HG03442 (cell line): Measurements from ENCODE around the gene CATSPER1.

Source experiments
- ATAC-seq: cut with Tn5 transposase; IDR thresholded peaks from one replicate; pipeline ENCODE4 v1.9.1; 2021; ENCODE audit warnings: mild to moderate bottlenecking, moderate library complexity; ENCODE audit not compliant: unreplicated experiment

CATSPER1 gene

DNA sequence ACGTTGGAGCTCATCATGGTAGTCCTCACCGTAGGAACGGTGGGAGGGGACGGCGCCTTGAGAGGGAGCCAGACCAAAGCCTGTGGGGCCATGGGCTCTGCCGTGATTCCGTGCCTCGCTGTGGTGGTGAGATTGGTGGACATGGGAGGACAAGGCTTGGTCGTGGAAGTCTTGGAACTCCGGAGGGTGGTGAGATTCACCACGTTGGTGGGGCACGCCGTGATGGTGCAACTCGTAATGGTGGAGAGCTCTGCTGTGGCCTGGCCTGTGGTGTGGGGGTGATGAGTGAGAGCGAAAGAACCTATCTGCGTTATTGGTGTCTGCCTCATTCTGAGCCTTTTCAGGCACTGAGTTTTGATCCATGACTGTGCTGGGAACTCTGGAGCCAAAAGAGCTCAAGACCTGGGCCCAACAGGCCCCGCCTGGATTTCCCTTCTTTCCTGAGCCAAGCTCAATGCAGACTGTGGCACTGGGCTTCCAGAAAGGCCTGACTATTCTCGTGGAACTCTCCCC lies at the start of gene CATSPER1:
Gene CATSPER1 (minus strand): TSS at position 463 of the 513 bp plus-strand sequence. CDS start 100 bp downstream, at position 363.
- ATAC-seq = no peak

DNA sequence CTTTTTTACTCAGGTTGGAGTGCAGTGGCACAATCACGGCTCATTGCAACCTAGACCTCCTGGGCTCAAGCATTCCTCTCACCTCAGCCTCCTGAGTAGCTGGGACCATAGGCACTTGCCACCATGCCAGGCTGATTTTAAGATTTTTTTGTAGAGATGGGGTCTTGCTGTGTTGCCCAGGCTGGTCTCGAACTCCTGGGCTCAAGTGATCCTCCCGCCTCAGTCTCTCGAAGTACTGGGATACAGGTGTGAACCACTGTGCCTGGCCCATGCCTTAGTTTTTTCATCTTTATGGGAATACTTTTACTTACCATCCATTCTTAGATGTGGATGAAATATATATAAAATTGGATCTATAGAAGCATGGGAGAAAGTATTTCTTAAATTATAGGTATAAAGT lies 49.0 kb upstream of the CATSPER1 start:
- no peak for ATAC-seq

DNA sequence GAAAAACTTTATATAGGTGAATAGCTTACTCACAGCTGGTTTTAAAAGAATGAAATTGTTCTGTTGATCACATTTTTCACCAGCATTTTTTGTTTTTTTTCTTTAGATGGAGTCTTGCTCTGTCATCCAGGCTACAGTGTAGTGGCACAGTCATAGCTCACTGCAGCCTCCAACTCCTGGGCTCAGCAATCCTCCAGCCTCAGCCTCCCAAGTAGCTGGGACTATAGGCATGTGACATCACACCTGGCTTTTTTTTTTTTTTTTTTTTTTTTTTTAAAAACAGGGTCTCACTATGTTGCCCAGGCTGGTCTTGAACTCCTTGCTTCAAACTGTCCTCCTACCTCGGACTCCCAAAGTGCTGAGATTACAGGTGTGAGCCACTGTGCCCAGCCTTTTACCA lies 47.4 kb upstream of the CATSPER1 start:
- no peak for ATAC-seq

DNA sequence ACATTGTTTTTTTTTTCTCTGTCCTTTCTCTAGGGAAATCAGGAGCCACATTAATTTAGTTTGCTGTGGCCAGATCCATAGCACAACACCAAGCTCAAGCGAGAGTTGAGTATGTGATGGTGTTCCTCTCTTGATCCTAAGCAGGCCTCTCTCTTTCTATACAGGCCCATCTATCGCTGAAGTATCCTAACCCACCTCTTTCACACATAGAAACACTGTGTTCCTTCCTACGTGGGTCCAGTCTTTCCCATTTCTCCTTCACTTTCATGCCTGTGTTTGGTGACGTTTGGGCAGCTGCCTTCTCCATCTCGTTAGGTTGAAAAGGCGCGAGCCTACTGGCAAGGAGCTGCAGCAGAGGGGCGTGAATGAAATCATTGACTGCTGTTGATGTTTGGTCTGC lies 46.2 kb upstream of the CATSPER1 start:
- ATAC-seq = no peak

- no peak for ATAC-seq
Measured at GRCh38 chr11:66072081-66072480, 45.8 kb upstream of the CATSPER1 start.

- no peak for ATAC-seq
Measured at GRCh38 chr11:66071381-66071801, 45.1 kb upstream of the CATSPER1 start.

DNA sequence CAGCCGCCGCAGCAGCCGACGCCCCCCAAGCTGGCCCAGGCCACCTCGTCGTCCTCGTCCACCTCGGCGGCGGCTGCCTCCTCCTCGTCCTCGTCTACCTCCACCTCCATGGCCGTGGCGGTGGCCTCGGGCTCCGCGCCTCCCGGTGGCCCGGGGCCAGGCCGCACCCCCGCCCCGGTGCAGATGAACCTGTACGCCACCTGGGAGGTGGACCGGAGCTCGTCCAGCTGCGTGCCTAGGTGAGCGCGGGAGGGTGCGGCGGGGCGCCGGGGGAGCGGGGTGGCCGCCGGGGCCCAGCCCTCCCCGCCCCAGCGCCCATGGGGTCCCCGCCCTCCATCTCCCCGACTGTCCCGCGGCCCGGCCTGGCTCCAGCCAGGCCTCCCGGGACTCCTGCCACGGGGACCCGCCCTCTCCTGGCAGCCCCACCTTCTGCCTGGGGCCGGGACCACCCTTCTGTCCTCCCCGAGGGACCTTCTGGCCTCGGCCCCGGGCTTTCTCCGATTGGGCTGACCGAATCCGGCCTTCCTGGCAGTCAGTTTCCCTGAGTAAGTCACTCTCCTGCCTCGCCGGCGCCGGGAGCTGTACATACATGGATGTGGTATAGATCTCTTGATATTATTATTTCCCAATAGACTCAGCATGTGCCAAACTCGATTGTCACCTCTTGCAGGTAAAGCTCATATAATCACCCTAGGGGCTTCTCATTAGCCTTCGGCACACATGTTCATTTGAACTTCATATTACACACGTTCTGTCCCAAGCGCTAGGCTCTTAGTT lies 44.5 kb upstream of the CATSPER1 start:
- ATAC-seq = peak; percentile 12

GRCh38 chr11:66069715-66070603 lies 43.7 kb upstream of the CATSPER1 start, which contains the start of gene PACS1:
Gene PACS1, plus strand, starts transcription at chr11:66070272. Its CDS starts 215 bp downstream, at chr11:66070487.
- ATAC-seq = peak; percentile 37

GRCh38 chr11:66068923-66069714 lies 42.8 kb upstream of the CATSPER1 start:
- ATAC-seq = peak; percentile 38

GRCh38 chr11:66068154-66068821 lies 42.0 kb upstream of the CATSPER1 start:
- no peak for ATAC-seq

- ATAC-seq = no peak
Measured at GRCh38 chr11:66067640-66068039, 41.4 kb upstream of the CATSPER1 start.

- no peak for ATAC-seq
Measured at GRCh38 chr11:66066751-66067150, 40.5 kb upstream of the CATSPER1 start.

- no peak for ATAC-seq
Measured at GRCh38 chr11:66064571-66064970, 38.3 kb upstream of the CATSPER1 start.

DNA sequence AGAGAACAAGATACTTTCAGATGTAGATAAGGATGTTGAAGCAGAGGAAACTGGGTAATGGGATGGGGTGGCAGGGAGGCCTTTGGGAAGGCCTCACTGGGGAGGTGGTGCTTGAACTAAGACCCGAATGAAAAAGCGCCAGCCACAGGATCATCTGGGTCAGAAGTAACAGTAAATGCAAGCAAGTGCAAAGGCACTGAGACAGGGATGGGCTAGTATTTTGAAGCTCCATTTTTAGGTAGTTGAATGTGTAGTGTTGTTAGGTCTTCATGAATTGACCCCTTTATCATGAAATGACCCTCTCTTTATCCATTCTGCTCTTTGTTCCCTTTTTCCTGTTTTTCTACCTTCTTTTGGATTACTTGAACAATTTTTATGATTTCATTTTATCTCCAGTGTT lies 37.6 kb upstream of the CATSPER1 start:
- ATAC-seq = no peak

DNA sequence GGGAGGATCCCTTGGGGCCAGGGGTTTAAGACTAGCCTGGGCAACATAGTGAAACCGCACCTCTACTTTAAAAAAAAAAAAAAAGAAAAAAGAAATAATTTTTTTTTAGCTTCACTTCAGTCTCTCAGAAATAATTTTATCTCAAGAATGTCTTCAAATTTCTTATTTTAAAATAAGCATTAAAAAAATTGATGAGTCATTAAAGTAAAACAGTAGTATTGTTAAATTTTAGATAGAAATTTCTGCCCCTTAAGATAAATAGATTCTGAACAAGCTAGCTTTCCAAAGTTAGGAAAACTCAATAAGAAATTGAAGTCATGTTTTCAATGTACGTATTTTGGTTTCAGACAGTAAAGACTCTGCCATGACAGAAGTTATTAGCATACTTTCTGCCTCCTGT lies 36.1 kb upstream of the CATSPER1 start:
- ATAC-seq = no peak

GRCh38 chr11:66061268-66061667 lies 35.0 kb upstream of the CATSPER1 start:
- no peak for ATAC-seq

GRCh38 chr11:66059966-66060680 lies 33.8 kb upstream of the CATSPER1 start:
- no peak for ATAC-seq

- no peak for ATAC-seq
Measured at GRCh38 chr11:66056501-66056900, 30.2 kb upstream of the CATSPER1 start.

DNA sequence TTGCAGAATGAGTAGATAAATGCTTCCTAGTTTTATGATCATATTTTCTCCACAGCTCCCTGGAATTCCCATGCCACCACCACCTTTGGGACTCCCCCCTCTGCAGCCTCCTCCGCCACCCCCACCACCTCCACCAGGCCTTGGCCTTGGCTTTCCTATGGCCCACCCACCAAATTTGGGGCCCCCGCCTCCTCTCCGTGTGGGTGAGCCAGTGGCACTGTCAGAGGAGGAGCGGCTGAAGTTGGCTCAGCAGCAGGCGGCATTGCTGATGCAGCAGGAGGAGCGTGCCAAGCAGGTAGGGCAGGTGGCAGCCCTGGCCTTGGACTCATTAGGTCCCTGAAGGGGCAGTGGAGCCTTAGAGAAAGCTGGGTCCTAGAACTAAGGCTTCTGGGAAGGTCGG lies 28.7 kb upstream of the CATSPER1 start:
- no peak for ATAC-seq

GRCh38 chr11:66052664-66052982 lies 26.3 kb upstream of the CATSPER1 start:
- no peak for ATAC-seq
